NCI-H345 treated with DMSO at 0.1 percent for 48 hours (cell line): ENCODE measurements around the gene ZNF799.
"Not testable (repeated sequence)": the region's sequence is repeated elsewhere in the genome, so short reads cannot be mapped to it uniquely, and the experiment has no call there.

Experiments
- DNase-seq: peaks from one replicate; lab custom pipeline; 2025; ENCODE audit not compliant: unreplicated experiment; lab: John Stamatoyannopoulos, UW

ZNF799 gene

GRCh38 chr19:12400633-12401502 is at the start of gene ZNF799:
ZNF799 (minus strand) TSS chr19:12401271; CDS start chr19:12401070, 201 bp downstream.
- DNase-seq = peak; percentile 52

DNA sequence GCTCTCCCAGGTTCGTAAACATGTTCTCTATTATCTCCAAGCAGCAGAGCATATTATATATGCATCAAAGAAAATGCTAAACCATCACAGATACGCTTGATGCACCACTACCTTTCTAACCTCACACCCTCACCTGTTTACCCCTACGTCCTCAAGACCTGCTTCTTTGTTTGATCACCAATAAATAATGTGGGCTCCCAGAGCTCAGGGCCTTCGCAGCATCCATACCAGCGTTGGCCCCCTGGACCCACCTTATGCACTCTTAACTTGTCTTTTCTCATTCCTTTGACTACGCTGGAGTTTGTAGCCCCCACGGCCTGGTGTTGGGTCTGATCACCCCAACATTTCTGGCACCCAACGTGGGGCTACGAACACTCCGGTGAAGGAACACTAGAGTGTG is 49.8 kb upstream of the ZNF799 start:
- no peak for DNase-seq

GRCh38 chr19:12448808-12449207 is 47.7 kb upstream of the ZNF799 start:
- DNase-seq = no peak

- DNase-seq = peak; percentile 81
These were observed 39.7 kb upstream of the ZNF799 start, which contains the start of gene ZNF443 for GRCh38 chr19:12440541-12441316. ZNF443 (minus strand) TSS chr19:12441021; CDS start chr19:12440914, 107 bp downstream.

- not testable (repeated sequence) for DNase-seq
These were observed 38.8 kb upstream of the ZNF799 start for GRCh38 chr19:12439686-12440540.

DNA sequence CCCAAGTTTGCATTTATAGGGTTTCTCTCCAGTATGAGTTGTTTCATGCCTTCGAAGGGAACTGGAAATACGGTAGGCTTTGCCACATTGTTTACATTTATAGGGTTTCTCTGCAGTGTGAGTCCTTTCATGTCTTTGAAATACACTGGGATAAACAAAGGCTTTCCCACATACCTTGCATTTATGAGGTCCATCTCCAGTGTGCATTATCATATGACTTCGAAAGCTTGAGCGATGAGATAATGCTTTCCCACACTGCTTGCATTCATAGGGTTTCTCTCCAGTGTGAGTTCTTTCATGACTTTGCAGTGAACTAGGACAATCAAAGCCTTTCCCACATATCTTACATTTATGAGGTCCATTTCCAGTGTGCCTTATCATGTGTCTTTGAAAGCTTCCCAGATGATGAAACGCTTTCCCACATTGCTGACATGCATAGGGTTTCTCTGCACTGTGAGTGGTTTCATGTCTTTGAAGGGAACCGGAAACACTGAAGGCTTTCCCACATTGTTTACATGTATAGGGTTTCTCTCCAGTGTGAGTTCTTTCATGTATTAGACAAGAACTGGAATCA is 29.7 kb upstream of the ZNF799 start:
- not testable (repeated sequence) for DNase-seq

- no peak for DNase-seq
These were observed 24.8 kb upstream of the ZNF799 start for GRCh38 chr19:12425888-12426274.

GRCh38 chr19:12425236-12425887 is 24.3 kb upstream of the ZNF799 start:
- DNase-seq = no peak

DNA sequence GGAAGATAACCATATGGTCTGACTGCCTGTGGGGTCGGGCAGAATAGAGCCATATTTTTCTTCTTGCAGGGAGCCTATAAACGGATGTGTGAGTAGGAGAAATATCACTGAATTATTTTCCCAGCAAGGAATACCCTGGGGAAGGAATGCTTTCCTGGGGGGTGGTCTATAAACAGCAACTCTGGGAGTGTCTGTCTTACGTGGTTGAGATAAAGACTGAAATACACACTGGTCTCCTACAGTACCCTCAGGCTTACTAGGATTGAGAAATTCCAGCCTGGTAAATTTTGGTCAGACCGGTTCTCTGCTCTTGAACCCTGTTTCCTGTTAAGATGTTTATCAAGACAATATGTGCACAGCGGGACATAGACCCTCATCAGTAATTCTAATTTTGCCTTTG is 16.2 kb upstream of the ZNF799 start:
- DNase-seq = not testable (repeated sequence)

- no peak for DNase-seq
These were observed 10.8 kb upstream of the ZNF799 start for GRCh38 chr19:12411893-12412292.

DNA sequence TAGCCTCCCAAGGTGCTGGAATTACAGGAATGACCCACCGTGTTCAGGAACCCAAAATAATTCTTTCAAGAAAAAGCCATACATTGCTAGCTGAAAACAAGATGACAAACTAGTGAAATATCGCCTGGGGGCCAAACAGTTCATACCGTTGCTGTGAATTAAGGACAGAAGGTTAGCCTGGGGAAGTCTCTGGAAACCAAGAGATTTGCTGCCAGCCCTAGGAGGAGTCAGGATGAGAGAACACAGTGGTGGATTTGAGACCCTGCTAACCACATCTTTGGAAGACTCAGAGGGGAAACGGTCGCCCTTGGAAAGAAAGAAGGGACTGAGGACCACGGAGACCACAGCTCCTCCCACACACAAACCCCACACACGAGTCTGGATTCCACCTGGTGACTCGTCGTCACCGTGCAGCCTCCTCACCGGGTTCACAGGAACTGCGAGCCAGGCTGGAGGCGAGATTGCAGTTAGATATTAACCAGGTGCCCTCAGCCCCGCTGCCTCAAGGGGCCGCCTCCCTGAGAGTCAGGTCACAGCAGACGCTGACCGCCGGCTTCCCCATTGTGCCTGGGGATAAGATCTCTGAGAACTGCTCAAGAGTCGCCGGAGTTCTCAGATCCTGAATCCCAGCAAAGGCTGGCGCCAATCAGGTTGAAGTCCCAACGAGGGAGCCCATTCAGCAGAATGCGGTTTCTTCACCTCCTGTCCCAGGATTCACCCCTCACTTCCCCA is 1.0 kb downstream of the ZNF799 start:
- not testable (repeated sequence) for DNase-seq

GRCh38 chr19:12391148-12391547 is 9.9 kb downstream of the ZNF799 start:
- DNase-seq = not testable (repeated sequence)

- DNase-seq = not testable (repeated sequence)
These were observed 14.7 kb downstream of the ZNF799 start for GRCh38 chr19:12386365-12386764.

- no peak for DNase-seq
These were observed 20.7 kb downstream of the ZNF799 start for GRCh38 chr19:12380444-12380737.

- no peak for DNase-seq
These were observed 21.2 kb downstream of the ZNF799 start for GRCh38 chr19:12379732-12380443.

- DNase-seq = no peak
These were observed 27.0 kb downstream of the ZNF799 start for GRCh38 chr19:12374026-12374425.

- DNase-seq = peak; percentile 26
These were observed 35.6 kb downstream of the ZNF799 start, which contains the start of gene ZNF442 for GRCh38 chr19:12365236-12366162. ZNF442 (minus strand) TSS chr19:12365683; CDS start chr19:12363631, 2,052 bp downstream.
